ENCODE results near the gene DOCK10.
"Not testable (repeated sequence)": the region's sequence is repeated elsewhere in the genome, so short reads cannot be mapped to it uniquely, and the experiment has no call there.

Gene DOCK10

GRCh38 chr2:225041851-225042799 is at the start of gene DOCK10:
TSS of gene DOCK10 (minus strand) at chr2:225042468. CDS start at chr2:225042374, 94 bp downstream.
- DNase-seq: no peak

GRCh38 chr2:225091336-225091735 is 49.1 kb upstream of the DOCK10 start:
- no peak for DNase-seq

GRCh38 chr2:225090746-225091145 is 48.5 kb upstream of the DOCK10 start:
- DNase-seq: no peak

- no peak for DNase-seq
Measured at GRCh38 chr2:225086915-225087314, 44.6 kb upstream of the DOCK10 start.

- DNase-seq: no peak
Measured at GRCh38 chr2:225086439-225086838, 44.2 kb upstream of the DOCK10 start.

- no peak for DNase-seq
Measured at GRCh38 chr2:225083276-225083675, 41.0 kb upstream of the DOCK10 start.

GRCh38 chr2:225076125-225076524 is 33.9 kb upstream of the DOCK10 start:
- DNase-seq: no peak

GRCh38 chr2:225074919-225075681 is 32.8 kb upstream of the DOCK10 start:
- DNase-seq: no peak

- DNase-seq: no peak
Measured at GRCh38 chr2:225074366-225074765, 32.1 kb upstream of the DOCK10 start.

- no peak for DNase-seq
Measured at GRCh38 chr2:225073198-225073597, 30.9 kb upstream of the DOCK10 start.

- no peak for DNase-seq
Measured at GRCh38 chr2:225072444-225072843, 30.2 kb upstream of the DOCK10 start.

- no peak for DNase-seq
Measured at GRCh38 chr2:225070811-225071210, 28.5 kb upstream of the DOCK10 start.

- DNase-seq: no peak
Measured at GRCh38 chr2:225069966-225070365, 27.7 kb upstream of the DOCK10 start.

GRCh38 chr2:225069477-225069876 is 27.2 kb upstream of the DOCK10 start:
- no peak for DNase-seq

- no peak for DNase-seq
Measured at GRCh38 chr2:225065882-225066281, 23.6 kb upstream of the DOCK10 start.

- DNase-seq: no peak
Measured at GRCh38 chr2:225064928-225065327, 22.7 kb upstream of the DOCK10 start.

- DNase-seq: no peak
Measured at GRCh38 chr2:225064362-225064761, 22.1 kb upstream of the DOCK10 start.

- no peak for DNase-seq
Measured at GRCh38 chr2:225056330-225057073, 14.2 kb upstream of the DOCK10 start.

- no peak for DNase-seq
Measured at GRCh38 chr2:225055714-225056113, 13.4 kb upstream of the DOCK10 start.

- no peak for DNase-seq
Measured at GRCh38 chr2:225052703-225053102, 10.4 kb upstream of the DOCK10 start.

- DNase-seq: not testable (repeated sequence)
Measured at GRCh38 chr2:225047502-225047901, 5.2 kb upstream of the DOCK10 start.

GRCh38 chr2:225042800-225043167 is 516 bp upstream of the DOCK10 start:
- no peak for DNase-seq

GRCh38 chr2:225041207-225041850 is 939 bp downstream of the DOCK10 start:
- DNase-seq: no peak

Measured in SIG-M5 (cell line).